Iris pigment epithelial cell (primary cell): ENCODE measurements around the gene SMCO1.
"Not testable (repeated sequence)": the region's sequence is repeated elsewhere in the genome, so short reads cannot be mapped to it uniquely, and the experiment has no call there.

ENCODE experiments used
- DNase-seq: peaks from one replicate; pipeline ENCODE4 v3.0.0-alpha.2; 2011; ENCODE audit warnings: low read depth

SMCO1 gene, protein sequence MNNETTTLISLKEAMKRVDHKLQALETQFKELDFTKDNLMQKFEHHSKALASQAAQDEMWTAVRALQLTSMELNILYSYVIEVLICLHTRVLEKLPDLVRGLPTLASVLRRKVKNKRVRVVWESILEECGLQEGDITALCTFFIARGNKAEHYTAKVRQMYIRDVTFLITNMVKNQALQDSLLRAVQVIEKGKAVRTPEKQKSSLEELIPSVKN

DNA sequence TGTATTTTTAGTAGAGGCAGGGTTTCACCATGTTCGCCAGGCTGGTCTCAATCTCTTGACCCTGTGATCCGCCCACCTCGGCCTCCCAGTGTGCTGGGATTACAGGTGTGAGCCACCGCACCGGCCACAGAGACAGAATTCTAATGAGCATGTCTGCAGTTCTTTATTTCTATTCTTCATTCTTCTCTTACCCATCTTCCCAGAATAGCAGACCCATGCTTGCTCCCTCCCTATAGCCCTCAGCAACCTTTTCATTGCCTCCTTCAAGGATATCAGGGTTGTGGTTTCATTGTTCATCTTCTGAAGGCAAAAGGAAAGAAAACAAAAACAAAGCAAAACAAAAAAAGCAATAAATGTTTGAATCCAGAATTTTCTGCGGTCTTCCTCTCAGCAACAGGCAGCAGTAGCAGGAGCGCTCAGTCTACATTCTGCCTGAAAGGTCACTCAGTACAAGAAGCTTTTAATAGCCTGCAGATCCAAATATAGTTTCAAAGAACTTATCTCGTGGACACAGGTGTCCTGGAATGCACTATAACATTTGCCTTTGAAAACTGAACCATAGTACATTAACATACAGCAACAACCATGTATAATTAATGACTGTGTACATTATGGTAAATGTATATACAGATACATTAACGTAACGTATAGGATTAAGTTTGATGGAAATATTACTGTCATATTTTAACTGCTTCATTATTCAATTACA, at the start of gene SMCO1:
Gene SMCO1, minus strand, starts transcription at position 434 of the 709 bp plus-strand sequence. Its CDS starts 137 bp downstream, at position 297.
- DNase-seq: no peak

DNA sequence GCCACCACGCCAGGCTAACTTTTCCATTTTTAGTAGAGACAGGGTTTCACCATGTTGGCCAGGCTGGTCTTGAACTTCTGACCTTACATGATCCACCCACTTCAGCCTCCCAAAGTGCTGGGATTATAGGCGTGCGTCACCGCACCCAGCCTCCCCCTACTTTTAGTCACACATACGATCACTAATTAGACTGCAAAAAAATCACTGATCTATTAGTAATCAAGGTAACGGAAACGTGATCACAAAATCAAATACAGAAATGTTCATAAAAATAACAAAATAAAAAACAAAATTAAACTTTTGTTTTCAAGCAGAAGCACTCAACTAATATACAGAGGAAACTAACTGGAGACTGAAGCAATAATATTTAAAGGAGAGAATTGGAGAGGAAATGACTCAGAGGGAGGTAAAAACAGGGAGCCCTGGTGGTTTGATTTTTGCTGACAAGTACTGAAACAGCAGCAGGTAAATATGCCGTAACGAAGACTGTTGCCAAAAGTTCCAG, 48.6 kb upstream of the SMCO1 start:
- peak; percentile 81 for DNase-seq

DNA sequence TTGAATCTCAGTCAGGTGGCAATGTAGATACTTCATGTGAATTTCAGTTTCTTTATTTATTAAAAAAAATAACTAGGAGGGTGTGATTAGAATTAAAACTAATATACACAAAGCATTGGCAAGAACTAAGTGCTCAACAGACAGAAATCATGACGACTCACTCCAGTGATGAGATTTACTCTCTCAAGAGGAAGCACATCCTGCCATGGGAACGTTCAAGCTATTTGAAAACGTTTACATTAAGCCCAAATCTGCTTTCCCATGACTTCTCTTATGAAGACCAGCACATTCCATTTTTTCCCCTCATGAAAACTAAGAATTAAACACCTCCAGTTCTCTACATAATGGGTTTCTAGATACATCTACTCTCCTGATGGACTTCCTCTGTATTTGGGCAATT, 44.7 kb upstream of the SMCO1 start:
- peak; percentile 46 for DNase-seq

DNA sequence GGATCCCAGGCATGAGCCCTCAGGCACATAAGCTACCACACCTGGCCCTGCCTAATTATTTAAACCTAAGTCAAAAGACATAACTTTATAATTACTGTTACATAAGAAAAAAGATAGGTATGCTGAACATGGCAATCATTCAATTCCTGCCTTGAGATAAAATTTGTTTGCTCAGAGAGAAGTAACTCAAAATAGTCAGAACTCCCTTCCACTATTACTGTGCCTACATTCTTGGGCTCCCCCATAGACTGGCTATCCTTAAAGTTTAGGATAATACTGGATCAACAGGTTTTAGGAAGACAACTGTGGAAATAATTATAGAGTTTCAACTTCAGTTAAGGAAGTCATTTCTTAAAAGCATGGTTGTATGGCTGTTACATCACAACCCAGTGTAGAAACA, 43.3 kb upstream of the SMCO1 start:
- no peak for DNase-seq

DNA sequence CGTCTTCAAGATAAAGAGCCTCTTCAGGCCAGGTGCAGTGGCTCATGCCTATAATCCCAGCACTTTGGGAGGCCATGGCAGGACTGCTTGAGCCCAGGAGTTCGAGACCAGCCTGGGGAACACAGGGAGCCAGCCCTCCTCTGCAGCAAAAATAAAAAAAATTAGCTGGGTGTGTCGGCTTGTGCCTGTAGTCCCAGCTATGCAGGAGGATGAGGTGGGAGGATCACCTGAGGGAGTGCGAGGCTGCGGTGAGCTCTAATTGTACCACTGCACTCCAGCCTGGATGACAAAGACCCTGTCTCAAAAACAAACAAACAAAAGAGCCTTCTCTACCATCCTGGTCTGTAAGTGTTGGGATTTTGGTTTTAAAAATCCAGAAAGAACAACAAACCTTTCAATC, 42.1 kb upstream of the SMCO1 start:
- DNase-seq: no peak

DNA sequence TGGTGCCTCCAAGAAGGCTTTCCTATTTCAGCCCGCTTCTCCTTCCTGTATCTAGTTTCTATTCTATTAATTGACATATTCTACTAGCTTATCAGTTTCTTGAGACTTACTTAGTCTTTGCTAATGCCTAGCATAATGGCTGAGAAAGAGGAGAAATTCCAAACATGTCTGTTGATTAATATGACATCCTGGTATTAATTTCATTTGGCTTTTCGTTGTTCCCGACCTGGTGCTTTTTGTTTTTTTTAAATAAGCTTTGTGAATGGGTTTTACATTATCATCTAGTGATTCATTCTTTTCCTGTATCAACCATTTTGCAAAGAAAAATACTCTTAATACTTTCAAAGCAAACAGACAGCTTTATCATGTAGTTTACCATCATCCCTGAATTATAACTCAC, 40.1 kb upstream of the SMCO1 start:
- DNase-seq: peak; percentile 35

DNA sequence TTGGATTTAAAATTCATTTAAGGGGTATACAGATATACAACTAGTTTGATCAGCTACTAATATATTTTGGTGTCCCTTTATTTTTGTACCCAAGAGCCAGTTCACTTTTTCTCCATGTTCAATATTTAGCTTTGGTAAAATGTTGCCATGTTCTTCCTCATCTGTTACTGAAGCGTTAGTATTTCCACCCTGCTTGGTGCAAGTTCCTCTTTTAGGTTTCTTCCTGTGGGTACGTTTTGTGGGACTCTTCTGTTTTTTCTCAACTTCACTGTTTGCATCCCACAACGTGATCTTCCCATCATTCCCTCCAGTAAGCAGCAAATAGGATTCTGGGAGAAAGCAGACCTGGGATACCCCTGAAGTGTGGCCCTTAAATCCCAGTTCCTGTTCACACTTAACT, 39.1 kb upstream of the SMCO1 start:
- DNase-seq: no peak

DNA sequence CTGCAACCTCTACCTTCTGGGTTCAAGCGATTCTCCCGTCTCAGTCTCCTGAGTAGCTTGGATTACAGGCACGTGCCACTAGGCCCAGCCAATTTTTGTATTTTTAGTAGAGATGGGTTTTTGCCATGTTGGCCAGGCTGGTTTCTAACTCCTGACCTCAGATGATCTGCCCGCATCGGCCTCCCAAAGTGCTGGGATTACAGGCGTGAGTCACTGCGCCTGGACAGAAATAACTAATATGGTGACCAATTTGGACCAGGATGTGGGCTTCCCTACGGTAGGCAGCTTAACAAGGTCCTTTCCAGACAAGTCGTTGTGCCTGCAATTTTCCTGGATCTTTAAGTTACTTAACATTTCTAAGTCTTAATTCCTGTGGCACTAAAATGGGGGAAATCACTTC, 38.4 kb upstream of the SMCO1 start:
- no peak for DNase-seq

DNA sequence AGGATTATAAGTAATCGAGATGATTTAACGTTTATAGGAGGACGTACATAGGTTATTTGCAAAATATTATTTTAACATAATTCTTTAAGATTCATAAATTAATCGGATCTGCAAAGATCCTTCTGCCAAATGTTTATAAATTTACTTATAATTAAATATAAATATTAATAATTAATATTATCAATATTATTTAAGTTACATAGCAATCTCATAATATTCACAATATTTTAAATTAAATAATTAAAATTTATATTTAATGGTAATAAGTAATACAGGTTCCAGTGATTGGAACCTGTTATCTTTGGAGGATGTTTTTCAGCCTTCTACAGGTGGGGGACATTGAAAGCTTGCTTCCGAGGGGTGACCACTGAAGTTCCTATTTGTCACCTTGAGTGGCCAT, 37.1 kb upstream of the SMCO1 start:
- DNase-seq: no peak

DNA sequence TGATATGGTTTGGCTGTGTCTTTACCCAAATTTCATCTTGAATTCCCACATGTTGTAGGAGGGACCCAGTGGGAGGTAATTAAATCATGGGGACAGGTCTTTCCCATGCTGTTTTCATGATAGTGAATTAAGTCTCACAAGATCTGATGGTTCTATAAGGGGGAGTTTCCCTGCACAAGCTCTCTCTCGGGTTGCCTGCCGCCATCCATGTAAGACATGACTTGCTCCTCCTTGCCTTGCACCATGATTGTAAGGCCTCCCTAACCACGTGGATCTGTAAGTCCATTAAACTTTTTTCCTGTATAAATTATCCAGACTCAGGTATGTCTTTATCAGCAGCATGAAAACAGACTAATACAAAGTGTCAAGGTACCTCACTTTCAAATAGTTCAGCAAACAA, 35.0 kb upstream of the SMCO1 start:
- DNase-seq: not testable (repeated sequence)

DNA sequence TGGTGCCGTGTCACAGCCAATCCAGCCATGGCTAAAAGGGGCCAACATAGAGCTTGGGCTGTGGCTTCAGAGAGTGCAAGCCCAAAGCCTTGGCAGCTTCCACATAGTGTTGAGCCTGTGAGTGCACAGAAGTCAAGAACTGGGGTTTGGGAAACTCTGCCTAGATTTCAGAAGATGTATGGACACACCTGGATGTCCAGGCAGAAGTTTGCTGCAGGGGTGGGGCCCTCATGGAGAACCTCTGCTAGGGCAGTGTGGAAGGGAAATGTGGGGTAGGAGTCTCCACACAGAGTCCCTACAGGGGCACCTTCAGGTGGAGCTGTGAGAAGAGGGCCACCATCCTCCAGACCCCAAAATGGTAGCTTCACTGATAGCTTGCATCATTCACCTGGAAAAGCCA, 34.2 kb upstream of the SMCO1 start:
- DNase-seq: not testable (repeated sequence)

DNA sequence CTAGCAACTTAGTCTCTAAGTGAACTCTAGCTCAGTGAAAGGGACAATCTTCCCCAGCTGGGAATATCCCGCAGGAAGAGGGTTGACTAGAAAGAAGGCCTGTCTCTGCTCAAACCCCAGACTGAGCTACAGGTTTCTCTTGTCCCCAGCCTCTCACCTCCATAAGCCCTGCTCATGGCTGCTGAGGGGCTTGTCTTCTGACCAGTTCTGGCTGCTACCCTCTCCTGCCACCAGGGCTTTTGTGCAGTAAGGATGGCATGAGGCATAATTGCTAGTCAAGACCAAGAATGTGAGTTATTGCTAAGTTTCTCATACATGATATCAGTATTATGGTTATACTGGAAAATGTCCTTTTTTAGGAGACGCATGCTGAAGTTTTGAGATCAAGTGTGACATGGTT, 31.9 kb upstream of the SMCO1 start:
- DNase-seq: no peak

DNA sequence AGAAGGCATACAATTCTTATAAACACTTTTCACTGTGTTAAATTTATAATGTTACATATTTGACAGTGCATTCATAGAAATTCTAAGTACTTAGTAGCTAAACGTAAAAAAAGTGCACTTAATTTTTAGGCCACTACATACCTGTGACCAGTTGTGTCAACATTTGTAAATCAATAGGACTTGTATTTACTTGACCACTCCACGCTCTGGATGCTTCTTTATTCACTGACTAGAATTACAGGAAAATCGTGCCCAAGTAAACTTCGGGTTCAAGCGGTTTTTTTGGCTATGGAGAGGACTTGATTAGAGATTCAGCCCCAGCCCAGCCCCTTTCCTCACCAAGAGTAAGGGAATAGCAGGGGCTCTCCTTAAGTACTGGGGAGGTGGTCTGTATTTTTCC, 31.4 kb upstream of the SMCO1 start:
- no peak for DNase-seq

DNA sequence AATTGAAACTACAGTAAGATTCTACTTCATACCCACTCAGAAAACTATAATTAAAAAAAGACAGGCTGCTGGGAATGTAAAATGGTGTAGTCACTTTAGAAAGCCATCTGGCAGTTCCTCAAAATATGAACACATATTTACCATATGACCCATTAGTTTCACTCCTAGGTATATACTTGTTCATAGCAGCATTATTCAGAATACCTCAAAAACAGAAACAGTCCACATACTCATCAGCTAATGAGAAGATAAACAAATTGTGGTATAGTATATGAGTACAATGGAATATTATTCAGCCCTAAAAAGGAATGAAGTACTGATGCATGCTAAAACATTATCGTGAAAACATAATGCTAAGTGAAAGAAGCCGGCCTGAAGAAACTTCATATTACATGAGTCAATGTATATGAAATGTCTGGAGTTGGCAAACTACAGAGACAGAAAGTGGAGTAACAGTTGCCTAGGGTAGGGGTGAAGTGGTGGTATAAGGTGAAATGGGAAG, 29.4 kb upstream of the SMCO1 start:
- DNase-seq: no peak

DNA sequence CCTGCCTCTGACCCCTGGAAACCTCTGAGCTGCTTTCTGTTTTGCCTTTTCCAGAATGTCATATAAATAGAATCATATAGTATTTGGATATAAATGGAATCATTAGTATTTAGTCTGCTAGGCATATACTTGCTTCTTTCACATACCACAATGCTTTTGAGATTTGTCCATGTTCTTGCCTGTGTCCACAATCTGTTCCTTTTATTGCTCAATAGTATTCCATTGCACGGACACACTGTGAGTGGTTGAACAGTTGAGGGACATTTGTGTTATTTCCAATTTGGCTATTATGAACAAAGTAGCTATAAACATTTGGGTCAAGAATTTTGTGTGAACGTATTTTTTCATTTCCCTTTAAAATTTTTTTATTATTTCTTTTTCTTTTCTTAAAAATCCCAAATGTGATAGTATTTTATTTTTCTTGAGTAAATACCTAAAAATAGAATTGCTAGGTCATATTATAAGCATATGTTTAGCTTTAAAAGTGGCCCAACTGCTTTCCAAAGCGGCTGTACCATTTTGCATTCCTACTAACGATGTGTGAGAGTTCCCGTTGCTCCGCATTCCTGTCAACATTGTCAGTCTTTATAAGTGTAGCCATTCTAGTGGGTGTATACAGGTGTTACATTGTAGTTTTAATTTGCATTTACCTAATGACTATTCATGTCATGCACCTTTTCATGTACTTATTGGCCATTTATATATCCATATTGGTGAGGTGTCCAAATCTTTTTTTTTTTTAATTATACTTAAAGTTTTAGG, 26.7 kb upstream of the SMCO1 start:
- DNase-seq: no peak

DNA sequence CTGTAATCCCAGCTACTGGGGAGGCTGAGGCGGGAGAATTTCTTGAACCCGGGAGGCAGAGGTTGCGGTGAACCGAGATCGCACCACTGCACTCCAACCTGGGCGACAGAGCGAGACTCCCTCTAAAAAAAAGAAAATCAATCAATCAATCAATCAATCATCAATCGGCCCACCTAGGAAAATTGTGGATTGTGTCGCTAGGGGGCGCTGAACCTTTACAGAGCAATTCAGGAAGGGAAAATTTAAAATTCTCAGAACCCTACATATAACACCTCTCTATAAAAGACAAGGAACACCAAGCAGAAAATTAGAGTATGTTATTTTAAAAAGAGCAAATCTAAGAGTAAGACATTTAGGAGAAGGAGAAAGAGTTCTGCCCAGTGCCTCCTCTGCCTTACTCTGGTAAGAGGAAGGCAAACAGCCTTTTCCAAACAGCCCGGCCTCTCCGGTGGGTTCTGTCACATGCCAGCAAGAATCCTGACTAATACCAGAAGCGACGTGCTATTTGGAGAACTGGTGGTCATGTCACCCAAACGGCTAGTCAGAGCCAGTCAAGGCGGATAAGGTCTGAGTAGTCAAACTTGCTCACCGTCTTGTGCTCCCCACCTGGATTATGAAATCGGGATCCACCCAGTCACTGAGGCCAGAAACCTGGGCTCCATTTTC, 22.3 kb upstream of the SMCO1 start:
- DNase-seq: no peak

DNA sequence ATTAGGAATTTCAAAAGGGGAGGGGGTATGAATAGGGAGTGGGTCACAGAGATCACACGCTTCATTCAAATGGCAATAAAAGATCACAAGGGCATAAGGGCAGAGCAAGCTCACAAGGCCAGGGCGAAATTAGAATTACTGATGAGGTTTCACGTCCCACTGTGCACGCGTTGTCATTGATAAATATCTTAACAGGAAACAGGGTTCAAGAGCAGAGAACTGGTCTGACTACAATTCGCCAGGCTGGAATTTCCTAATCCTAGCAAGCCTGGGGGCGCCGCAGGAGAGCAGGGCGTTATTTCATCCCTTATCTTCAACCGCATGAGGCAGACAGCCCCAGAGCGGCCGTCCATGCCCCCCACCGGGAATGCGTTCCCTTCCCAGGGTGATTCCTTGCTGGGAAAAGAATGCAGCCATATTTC, 18.1 kb upstream of the SMCO1 start:
- DNase-seq: peak; percentile 21

DNA sequence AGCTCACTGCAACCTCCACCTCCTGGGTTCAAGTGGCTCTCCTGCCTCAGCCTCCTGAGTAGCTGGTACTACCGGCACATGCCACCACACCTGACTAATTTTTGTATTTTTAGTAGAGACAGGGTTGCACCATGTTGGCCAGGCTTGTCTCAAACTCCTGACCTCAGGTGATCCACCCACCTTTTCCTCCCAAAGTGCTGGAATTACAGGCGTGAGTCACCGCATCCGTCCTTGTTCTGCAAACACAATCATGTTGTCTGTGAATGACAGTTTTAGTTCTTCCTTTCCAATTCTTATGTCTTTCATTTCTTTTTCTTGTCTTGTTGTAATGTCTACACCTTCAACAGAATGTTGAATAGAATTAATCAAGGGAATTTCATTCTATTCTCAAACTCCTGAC, 16.3 kb upstream of the SMCO1 start:
- DNase-seq: no peak

DNA sequence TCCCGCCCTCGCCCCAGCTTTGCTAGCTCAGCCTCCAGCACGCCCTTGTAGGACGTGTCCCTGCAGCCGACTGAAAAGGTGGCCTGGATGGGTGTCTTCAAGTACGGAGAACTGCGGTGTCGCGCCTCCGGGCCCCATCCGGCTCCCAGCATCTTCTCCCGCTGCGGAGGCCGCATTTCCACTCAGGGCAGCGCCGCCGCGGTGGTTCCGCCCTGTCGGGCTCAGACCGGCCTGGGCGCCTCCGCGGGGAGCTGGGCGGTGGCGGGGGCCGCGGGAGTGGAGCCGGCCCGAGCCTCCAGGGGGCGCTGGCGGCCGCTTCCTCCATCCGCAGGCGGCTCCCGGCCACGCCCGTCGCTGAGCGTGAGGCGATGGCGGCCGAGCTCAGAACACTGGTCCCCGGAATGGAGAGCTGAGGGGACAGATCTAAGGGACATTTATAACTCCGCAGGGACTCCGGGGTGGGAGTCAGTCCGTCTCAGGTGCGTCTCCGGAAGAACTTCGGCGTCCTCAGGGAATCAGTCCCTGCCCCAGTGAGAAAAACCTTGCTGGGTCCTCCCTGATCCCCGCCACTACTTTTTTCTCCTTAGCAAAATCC, 13.6 kb upstream of the SMCO1 start:
- peak; percentile 69 for DNase-seq

DNA sequence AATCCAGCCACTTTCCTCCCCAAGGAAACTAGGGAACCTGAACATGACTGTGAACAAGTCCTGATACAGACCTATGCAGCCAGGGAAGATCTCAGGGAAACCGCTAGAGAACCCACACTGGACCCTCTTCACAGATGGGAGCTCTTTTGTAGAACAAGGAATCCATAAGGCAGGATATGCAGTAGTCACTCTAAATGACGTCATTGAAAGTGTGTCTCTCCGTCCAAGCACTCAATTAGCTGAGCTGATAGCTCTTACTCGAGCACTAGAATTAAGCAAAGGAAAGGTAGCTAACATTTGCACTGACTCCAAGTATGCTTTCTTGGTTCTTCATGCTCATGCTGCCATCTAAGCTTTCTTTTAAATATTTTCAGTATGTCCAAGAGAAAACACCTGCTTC, 10.0 kb upstream of the SMCO1 start:
- DNase-seq: no peak

DNA sequence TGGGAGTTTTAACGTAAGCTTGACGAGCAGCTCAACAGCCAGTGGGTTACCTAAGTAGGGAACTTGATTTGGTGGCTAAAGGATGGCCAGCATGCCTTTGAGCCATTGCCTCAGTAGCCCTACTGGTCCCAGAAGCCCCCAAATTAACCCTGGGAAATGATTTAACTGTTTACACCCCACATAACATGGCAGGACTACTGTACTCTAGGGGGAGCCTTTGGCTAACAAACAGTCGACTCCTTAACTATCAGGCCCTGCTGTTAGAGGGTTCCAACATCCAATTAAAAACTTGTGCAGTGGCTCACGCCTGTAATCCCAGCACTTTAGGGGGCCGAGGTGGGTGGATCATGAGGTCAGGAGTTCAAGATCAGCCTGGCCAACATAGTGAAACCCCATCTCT, 9.4 kb upstream of the SMCO1 start:
- DNase-seq: no peak

DNA sequence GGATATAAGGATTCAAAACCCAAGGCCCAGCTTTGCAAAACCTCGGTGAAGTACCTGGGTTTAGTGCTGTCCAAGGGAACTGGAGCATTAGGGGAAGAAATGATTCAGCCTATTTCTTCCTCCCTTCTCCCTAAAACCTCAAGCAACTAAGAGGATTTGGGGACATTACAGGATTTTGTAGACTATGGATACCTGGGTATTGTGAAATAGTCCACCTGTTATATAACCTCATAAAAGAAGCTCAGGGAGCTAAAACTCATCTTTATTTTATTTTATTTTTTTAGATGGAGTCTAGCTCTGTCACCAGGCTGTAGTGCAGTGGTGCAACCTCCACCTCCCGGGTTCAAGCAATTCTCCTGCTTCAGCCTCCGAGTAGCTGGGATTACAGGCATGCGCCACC, 8.7 kb upstream of the SMCO1 start:
- DNase-seq: no peak
